ENCODE results near the gene PPP1R3C. TPM values are rescaled to one million over a fixed set of nuclear protein-coding genes. Genes with fewer than 3 reads are reported as not detected.

The PPP1R3C gene
- total and polyA plus RNA-seq, 4 donors, result 2.2 to 88.4 (median 11.8) TPM

- Histone ChIP-seq H3K36me3 (ENCODE audit: control insufficient read depth in 4 of 4, insufficient read depth in 4 of 4, low read length in 4 of 4) (no peaks in the 10 kb centered on the region), H3K4me3 (no peak overlapping the region), H3K9ac (ENCODE audit: insufficient read depth in 1 of 2, low read length in 2 of 2) (no peak overlapping the region), H3K4me1 (ENCODE audit: control insufficient read depth in 5 of 5, insufficient read depth in 5 of 5, low read length in 5 of 5) (no peaks in the 10 kb centered on the region), H3K27me3 (ENCODE audit: control insufficient read depth in 3 of 3, insufficient read depth in 3 of 3, low read length in 2 of 3) (no peaks in the 10 kb centered on the region), H3K9me3 (ENCODE audit: control insufficient read depth in 4 of 4, insufficient read depth in 3 of 4, low read length in 3 of 4) (no peaks in the 10 kb centered on the region), H3K27ac (ENCODE audit: low read depth in 1 of 2, low read length in 1 of 2) (no peak overlapping the region)
- DNase-seq, result no peak
- WGBS, 2 donors, result 97 to 100% methylated on average over 3 of the region's 3 CpGs
- TF ChIP-seq, protein P1, sequence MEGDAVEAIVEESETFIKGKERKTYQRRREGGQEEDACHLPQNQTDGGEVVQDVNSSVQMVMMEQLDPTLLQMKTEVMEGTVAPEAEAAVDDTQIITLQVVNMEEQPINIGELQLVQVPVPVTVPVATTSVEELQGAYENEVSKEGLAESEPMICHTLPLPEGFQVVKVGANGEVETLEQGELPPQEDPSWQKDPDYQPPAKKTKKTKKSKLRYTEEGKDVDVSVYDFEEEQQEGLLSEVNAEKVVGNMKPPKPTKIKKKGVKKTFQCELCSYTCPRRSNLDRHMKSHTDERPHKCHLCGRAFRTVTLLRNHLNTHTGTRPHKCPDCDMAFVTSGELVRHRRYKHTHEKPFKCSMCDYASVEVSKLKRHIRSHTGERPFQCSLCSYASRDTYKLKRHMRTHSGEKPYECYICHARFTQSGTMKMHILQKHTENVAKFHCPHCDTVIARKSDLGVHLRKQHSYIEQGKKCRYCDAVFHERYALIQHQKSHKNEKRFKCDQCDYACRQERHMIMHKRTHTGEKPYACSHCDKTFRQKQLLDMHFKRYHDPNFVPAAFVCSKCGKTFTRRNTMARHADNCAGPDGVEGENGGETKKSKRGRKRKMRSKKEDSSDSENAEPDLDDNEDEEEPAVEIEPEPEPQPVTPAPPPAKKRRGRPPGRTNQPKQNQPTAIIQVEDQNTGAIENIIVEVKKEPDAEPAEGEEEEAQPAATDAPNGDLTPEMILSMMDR (IDR thresholded peaks at IDR 0.05; ENCODE audit: control extremely low read depth, extremely low read depth), result no peak
- no peak for ATAC-seq (ENCODE audit: insufficient read depth, low FRiP score)
Observed at GRCh38 chr10:91679296-91679695, 46.4 kb upstream of the PPP1R3C start.

GRCh38 chr10:91677911-91678310, 45.0 kb upstream of the PPP1R3C start:
- TF ChIP-seq, protein P1 (IDR thresholded peaks at IDR 0.05; ENCODE audit: control extremely low read depth, extremely low read depth), result no peak
- Histone ChIP-seq H3K9ac (ENCODE audit: insufficient read depth in 1 of 2, low read length in 2 of 2) (no peak overlapping the region), H3K9me3 (ENCODE audit: control insufficient read depth in 4 of 4, insufficient read depth in 3 of 4, low read length in 3 of 4) (no peaks in the 10 kb centered on the region), H3K4me1 (ENCODE audit: control insufficient read depth in 5 of 5, insufficient read depth in 5 of 5, low read length in 5 of 5) (no peaks in the 10 kb centered on the region), H3K27me3 (ENCODE audit: control insufficient read depth in 3 of 3, insufficient read depth in 3 of 3, low read length in 2 of 3) (no peaks in the 10 kb centered on the region), H3K4me3 (no peak overlapping the region), H3K36me3 (ENCODE audit: control insufficient read depth in 4 of 4, insufficient read depth in 4 of 4, low read length in 4 of 4) (no peaks in the 10 kb centered on the region), H3K27ac (ENCODE audit: low read depth in 1 of 2, low read length in 1 of 2) (no peak overlapping the region)
- DNase-seq (no peak), ATAC-seq (ENCODE audit: insufficient read depth, low FRiP score) (no peak)
- WGBS, 2 donors, result 78 to 85% methylated on average over 2 of the region's 2 CpGs

- no peak overlapping the region for H3K4me3 ChIP-seq
- no peaks in the 10 kb centered on the region for H3K36me3 ChIP-seq (ENCODE audit: control insufficient read depth in 4 of 4, insufficient read depth in 4 of 4, low read length in 4 of 4)
- H3K9ac ChIP-seq (ENCODE audit: insufficient read depth in 1 of 2, low read length in 2 of 2), result no peak overlapping the region
- H3K27me3 ChIP-seq (ENCODE audit: control insufficient read depth in 3 of 3, insufficient read depth in 3 of 3, low read length in 2 of 3), result no peaks in the 10 kb centered on the region
- 38 to 43% methylated on average over 5 of the region's 5 CpGs for WGBS, 2 donors
- TF ChIP-seq, protein P1 (IDR thresholded peaks at IDR 0.05; ENCODE audit: control extremely low read depth, extremely low read depth), result no peak
- H3K9me3 ChIP-seq (ENCODE audit: control insufficient read depth in 4 of 4, insufficient read depth in 3 of 4, low read length in 3 of 4), result peaks cover 0 to under 1% (median 0%) of the 10 kb centered on the region in 4 donors
- peaks cover 0 to 2% (median 0%) of the 10 kb centered on the region in 5 donors for H3K4me1 ChIP-seq (ENCODE audit: control insufficient read depth in 5 of 5, insufficient read depth in 5 of 5, low read length in 5 of 5)
- ATAC-seq (ENCODE audit: insufficient read depth, low FRiP score) (no peak), DNase-seq (peak in 1 of 3 donors; percentile 31)
- no peak overlapping the region for H3K27ac ChIP-seq (ENCODE audit: low read depth in 1 of 2, low read length in 1 of 2)
Observed at GRCh38 chr10:91672021-91672608, 39.2 kb upstream of the PPP1R3C start.

- Histone ChIP-seq H3K27ac (ENCODE audit: low read depth in 1 of 2, low read length in 1 of 2) (no peak overlapping the region), H3K9me3 (ENCODE audit: control insufficient read depth in 4 of 4, insufficient read depth in 3 of 4, low read length in 3 of 4) (peaks cover 0 to 3% (median 0%) of the 10 kb centered on the region in 4 donors), H3K36me3 (ENCODE audit: control insufficient read depth in 4 of 4, insufficient read depth in 4 of 4, low read length in 4 of 4) (no peaks in the 10 kb centered on the region), H3K4me3 (no peak overlapping the region), H3K27me3 (ENCODE audit: control insufficient read depth in 3 of 3, insufficient read depth in 3 of 3, low read length in 2 of 3) (no peaks in the 10 kb centered on the region), H3K9ac (ENCODE audit: insufficient read depth in 1 of 2, low read length in 2 of 2) (no peak overlapping the region), H3K4me1 (ENCODE audit: control insufficient read depth in 5 of 5, insufficient read depth in 5 of 5, low read length in 5 of 5) (peaks cover 0 to 2% (median 0%) of the 10 kb centered on the region in 5 donors)
- DNase-seq (no peak), ATAC-seq (ENCODE audit: insufficient read depth, low FRiP score) (no peak)
- TF ChIP-seq, protein P1 (IDR thresholded peaks at IDR 0.05; ENCODE audit: control extremely low read depth, extremely low read depth), result no peak
- 69 to 77% methylated on average over 3 of the region's 3 CpGs for WGBS, 2 donors
Observed at GRCh38 chr10:91668913-91669312, 36.0 kb upstream of the PPP1R3C start.

Measured in lung (tissue), 12 donors.